Brain microvascular endothelial cell (primary cell): ENCODE measurements around the gene CCDC146.

ENCODE experiments used
- DNase-seq: peaks from one replicate; pipeline ENCODE4 v3.0.0-alpha.2; 2020
- H3K27ac ChIP-seq: fragments of 250-450 bp; sonication (Bioruptor Pico); 2 replicates; pipeline ENCODE4 v1.5.1; 2020; ENCODE audit warnings: mild to moderate bottlenecking, moderate library complexity
- H3K27me3 ChIP-seq: fragments of 250-450 bp; sonication (Bioruptor Pico); replicated peaks from 2 replicates; pipeline ENCODE4 v1.5.1; 2020; ENCODE audit warnings: mild to moderate bottlenecking
- H3K36me3 ChIP-seq: fragments of 250-450 bp; sonication (Bioruptor Pico); replicated peaks from 2 replicates; pipeline ENCODE4 v1.5.1; 2020; ENCODE audit warnings: mild to moderate bottlenecking
- H3K4me3 ChIP-seq: 2 replicates; pipeline ENCODE4 v1.5.1; 2011; ENCODE audit warnings: low read depth, mild to moderate bottlenecking, control low read depth, low read length, moderate library complexity
- in situ Hi-C: cut with HindIII; loops from 2 replicates; pipeline ENCODE4 v1.10.0; 2017; ENCODE audit warnings: low sequenced_read_pairs, low pct_ligation_motif_present
- TF ChIP-seq, protein P1 (sequence below): IDR thresholded peaks from 2 replicates; pipeline ENCODE4 v1.5.1; 2011; ENCODE audit warnings: low read depth, mild to moderate bottlenecking, moderate library complexity, low read length, control low read depth, inconsistent platforms; ENCODE audit errors: missing control alignments

Gene CCDC146

GRCh38 chr7:77276120-77276519 lies 153.7 kb downstream of the CCDC146 start:
- H3K4me3 ChIP-seq, result no peak overlapping the region
- no peak overlapping the region for H3K27ac ChIP-seq
- no peaks in the 10 kb centered on the region for H3K36me3 ChIP-seq
- TF ChIP-seq, protein P1, sequence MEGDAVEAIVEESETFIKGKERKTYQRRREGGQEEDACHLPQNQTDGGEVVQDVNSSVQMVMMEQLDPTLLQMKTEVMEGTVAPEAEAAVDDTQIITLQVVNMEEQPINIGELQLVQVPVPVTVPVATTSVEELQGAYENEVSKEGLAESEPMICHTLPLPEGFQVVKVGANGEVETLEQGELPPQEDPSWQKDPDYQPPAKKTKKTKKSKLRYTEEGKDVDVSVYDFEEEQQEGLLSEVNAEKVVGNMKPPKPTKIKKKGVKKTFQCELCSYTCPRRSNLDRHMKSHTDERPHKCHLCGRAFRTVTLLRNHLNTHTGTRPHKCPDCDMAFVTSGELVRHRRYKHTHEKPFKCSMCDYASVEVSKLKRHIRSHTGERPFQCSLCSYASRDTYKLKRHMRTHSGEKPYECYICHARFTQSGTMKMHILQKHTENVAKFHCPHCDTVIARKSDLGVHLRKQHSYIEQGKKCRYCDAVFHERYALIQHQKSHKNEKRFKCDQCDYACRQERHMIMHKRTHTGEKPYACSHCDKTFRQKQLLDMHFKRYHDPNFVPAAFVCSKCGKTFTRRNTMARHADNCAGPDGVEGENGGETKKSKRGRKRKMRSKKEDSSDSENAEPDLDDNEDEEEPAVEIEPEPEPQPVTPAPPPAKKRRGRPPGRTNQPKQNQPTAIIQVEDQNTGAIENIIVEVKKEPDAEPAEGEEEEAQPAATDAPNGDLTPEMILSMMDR, result no peak
- no peak for DNase-seq
- H3K27me3 ChIP-seq, result no peaks in the 10 kb centered on the region
- in situ Hi-C loops, result no loop called here

- in situ Hi-C loops, result no loop called here
- no peak overlapping the region for H3K27ac ChIP-seq
- TF ChIP-seq, protein P1, result no peak
- no peak for DNase-seq
- no peaks in the 10 kb centered on the region for H3K27me3 ChIP-seq
- no peaks in the 10 kb centered on the region for H3K36me3 ChIP-seq
- H3K4me3 ChIP-seq, result no peak overlapping the region
These were observed 159.5 kb downstream of the CCDC146 start for GRCh38 chr7:77281780-77282478.

DNA sequence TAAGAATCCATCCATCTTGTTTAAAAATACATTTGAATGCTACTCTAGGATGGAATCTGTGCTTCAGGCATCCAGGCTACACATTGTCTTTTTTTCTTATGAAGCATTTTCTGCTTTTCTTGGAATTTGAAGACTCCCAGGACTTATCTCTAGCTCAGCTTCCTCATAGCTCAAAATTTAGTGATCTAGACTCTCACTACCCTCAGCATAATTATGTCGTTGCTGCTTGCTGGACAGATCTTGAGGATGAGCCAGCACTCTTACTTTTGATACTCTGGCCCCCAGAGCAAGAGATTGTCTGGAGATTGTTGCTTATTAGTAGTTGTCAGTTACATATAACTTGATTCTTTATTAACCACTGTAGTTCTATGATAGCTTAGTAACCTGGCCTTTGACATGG lies 160.5 kb downstream of the CCDC146 start:
- TF ChIP-seq, protein P1, result no peak
- DNase-seq, result no peak
- Histone ChIP-seq H3K27ac (no peak overlapping the region), H3K4me3 (no peak overlapping the region), H3K27me3 (no peaks in the 10 kb centered on the region), H3K36me3 (no peaks in the 10 kb centered on the region)
- in situ Hi-C loops, result no loop called here

GRCh38 chr7:77284005-77284404 lies 161.6 kb downstream of the CCDC146 start:
- TF ChIP-seq, protein P1, result no peak
- no peaks in the 10 kb centered on the region for H3K27me3 ChIP-seq
- H3K36me3 ChIP-seq, result no peaks in the 10 kb centered on the region
- H3K27ac ChIP-seq, result no peak overlapping the region
- no peak overlapping the region for H3K4me3 ChIP-seq
- DNase-seq, result no peak
- in situ Hi-C loops, result no loop called here

GRCh38 chr7:77284616-77285015 lies 162.2 kb downstream of the CCDC146 start:
- no peak for DNase-seq
- H3K36me3 ChIP-seq, result no peaks in the 10 kb centered on the region
- no peak overlapping the region for H3K27ac ChIP-seq
- in situ Hi-C loops, result no loop called here
- H3K27me3 ChIP-seq, result no peaks in the 10 kb centered on the region
- H3K4me3 ChIP-seq, result no peak overlapping the region
- TF ChIP-seq, protein P1, result no peak
